ENCODE measurements around the gene THAP5. TPM values are rescaled to one million over a fixed set of nuclear protein-coding genes. Genes with fewer than 3 reads are reported as not detected.

The THAP5 gene
- total RNA-seq, 1 experiment from 2014 or later = 11.8 TPM

DNA sequence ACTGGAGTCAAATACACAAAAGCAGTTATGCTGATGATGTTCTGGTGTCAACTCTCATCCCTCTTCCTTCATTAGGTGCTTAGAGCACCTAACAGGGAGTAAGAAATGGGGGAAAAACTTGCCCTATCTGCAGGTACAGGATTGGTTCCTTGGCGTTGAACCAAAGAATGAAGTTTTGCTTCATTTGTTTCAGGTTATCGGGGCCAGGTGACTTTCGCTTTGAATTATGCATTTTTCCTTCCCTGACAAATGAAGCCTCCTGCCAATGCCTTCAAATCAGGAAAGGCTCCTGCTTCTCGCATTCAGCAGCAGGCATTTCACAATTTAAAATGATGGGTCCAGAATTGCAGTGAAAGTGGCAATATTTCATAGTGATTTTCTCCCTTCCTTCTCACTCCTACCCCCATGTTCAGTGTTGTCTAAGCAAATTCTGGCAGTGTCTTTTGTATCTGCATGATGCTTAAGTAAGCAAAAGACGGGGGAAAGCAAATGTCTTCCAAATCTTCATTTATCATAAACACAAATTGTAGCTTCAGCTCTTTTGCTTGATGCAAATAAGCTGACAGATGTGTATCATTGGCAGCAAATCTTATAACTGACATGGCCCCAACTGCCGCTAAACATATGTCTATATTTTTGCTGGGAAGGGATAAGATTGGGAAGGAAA lies 29.5 kb upstream of the THAP5 start:
- H3K36me3 ChIP-seq (ENCODE audit: low read depth, low read length) = no peaks in the 10 kb centered on the region
- no TSS peak for BruUV-seq (replicated peaks)
- intact Hi-C loops (cut with micrococcal nuclease) = no loop called here
- no peaks in the 10 kb centered on the region for H3F3A ChIP-seq (ENCODE audit: low read length, unreplicated experiment)
- ChIA-PET CTCF (no interaction called here), POLR2A (ENCODE audit: unreplicated experiment) (no interaction called here)
- no peak overlapping the region for H3K9ac ChIP-seq (ENCODE audit: low read length)
- DNase-seq = no peak
- no peak overlapping the region for H2AFZ ChIP-seq (ENCODE audit: low read length)
- H3K4me3 ChIP-seq (ENCODE audit: low read length) = no peak overlapping the region
- peaks cover 16% of the 10 kb centered on the region for H3K27me3 ChIP-seq (ENCODE audit: low read length)
- no peaks in the 10 kb centered on the region for H3K79me2 ChIP-seq (ENCODE audit: low read length)
- H3K4me1 ChIP-seq (ENCODE audit: insufficient read depth, low read length) = no peaks in the 10 kb centered on the region; the same call in 1 of the 2 replicates
- H4K20me1 ChIP-seq (ENCODE audit: low read length) = no peaks in the 10 kb centered on the region
- TF ChIP-seq EZH2phosphoT487 (IDR thresholded peaks at IDR 0.05; ENCODE audit: borderline replicate concordance, low read length) (no peak), EZH2 (IDR thresholded peaks at IDR 0.05; ENCODE audit: low read length, unreplicated experiment) (no peak)
- TF ChIP-seq, protein P1, sequence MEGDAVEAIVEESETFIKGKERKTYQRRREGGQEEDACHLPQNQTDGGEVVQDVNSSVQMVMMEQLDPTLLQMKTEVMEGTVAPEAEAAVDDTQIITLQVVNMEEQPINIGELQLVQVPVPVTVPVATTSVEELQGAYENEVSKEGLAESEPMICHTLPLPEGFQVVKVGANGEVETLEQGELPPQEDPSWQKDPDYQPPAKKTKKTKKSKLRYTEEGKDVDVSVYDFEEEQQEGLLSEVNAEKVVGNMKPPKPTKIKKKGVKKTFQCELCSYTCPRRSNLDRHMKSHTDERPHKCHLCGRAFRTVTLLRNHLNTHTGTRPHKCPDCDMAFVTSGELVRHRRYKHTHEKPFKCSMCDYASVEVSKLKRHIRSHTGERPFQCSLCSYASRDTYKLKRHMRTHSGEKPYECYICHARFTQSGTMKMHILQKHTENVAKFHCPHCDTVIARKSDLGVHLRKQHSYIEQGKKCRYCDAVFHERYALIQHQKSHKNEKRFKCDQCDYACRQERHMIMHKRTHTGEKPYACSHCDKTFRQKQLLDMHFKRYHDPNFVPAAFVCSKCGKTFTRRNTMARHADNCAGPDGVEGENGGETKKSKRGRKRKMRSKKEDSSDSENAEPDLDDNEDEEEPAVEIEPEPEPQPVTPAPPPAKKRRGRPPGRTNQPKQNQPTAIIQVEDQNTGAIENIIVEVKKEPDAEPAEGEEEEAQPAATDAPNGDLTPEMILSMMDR (conservative IDR thresholded peaks at IDR 0.05; ENCODE audit: low read depth, low read length) = no peak
- no peaks in the 10 kb centered on the region for H3K9me3 ChIP-seq (ENCODE audit: low read length)
- no peak for ATAC-seq
- no peaks in the 10 kb centered on the region for H3K9me2 ChIP-seq (replicated peaks; ENCODE audit: low read length)
- no peak overlapping the region for H3K27ac ChIP-seq (ENCODE audit: low read length)
- no peak overlapping the region for H3K4me2 ChIP-seq (ENCODE audit: low read length)

DNA sequence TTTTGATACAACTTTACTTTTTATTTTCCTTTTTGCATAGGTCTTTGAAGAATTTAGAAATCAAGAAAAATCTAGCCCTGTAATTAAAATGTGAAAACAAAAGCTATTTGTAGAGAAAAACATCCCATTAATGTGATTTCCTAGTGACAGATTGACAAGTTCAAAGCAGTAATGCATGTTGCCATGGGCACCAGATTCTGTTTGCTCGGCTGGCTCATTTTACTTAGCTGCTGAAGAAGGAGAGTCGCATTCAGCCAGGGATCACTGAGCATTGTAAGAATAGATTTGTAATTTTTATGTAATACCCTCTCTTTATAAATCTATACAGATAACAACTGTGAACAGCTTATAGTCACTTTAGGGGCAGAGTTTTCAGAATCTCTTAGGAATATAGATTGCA lies 28.6 kb upstream of the THAP5 start:
- H4K20me1 ChIP-seq (ENCODE audit: low read length) = no peaks in the 10 kb centered on the region
- H3F3A ChIP-seq (ENCODE audit: low read length, unreplicated experiment) = no peaks in the 10 kb centered on the region
- no peak overlapping the region for H3K4me3 ChIP-seq (ENCODE audit: low read length)
- H3K9me2 ChIP-seq (replicated peaks; ENCODE audit: low read length) = no peaks in the 10 kb centered on the region
- no peak overlapping the region for H3K9ac ChIP-seq (ENCODE audit: low read length)
- intact Hi-C loops (cut with micrococcal nuclease) = no loop called here
- H3K9me3 ChIP-seq (ENCODE audit: low read length) = no peaks in the 10 kb centered on the region
- TF ChIP-seq EZH2 (IDR thresholded peaks at IDR 0.05; ENCODE audit: low read length, unreplicated experiment) = no peak
- no peaks in the 10 kb centered on the region for H3K36me3 ChIP-seq (ENCODE audit: low read depth, low read length)
- no peaks in the 10 kb centered on the region for H3K4me1 ChIP-seq (ENCODE audit: insufficient read depth, low read length)
- H3K27ac ChIP-seq (ENCODE audit: low read length) = no peak overlapping the region
- ChIA-PET CTCF (no interaction called here), POLR2A (ENCODE audit: unreplicated experiment) (no interaction called here)
- no peak overlapping the region for H3K4me2 ChIP-seq (ENCODE audit: low read length)
- H2AFZ ChIP-seq (ENCODE audit: low read length) = no peak overlapping the region
- no peak for DNase-seq
- no peak for ATAC-seq
- H3K27me3 ChIP-seq (ENCODE audit: low read length) = peaks cover 16% of the 10 kb centered on the region
- H3K79me2 ChIP-seq (ENCODE audit: low read length) = no peaks in the 10 kb centered on the region
- no TSS peak for BruUV-seq (replicated peaks)

DNA sequence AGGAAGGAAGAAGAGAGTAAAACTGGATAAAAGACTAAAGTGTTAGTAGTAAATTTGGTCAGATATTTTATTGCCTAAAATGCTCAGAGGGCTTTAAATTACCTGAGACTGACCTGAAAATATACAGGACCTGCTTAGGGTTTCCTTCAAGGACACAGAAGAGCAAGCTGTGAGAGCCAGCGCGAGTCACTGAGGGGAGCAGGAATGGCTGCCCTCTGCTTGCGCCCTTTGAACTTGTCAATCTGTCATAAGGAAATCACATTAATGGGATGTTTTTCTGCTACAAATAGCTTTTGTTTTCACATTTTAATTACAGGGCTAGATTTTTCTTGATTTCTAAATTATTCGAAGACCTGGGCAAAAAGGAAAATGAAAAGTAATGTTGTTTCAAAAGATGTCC lies 27.1 kb upstream of the THAP5 start:
- H3K36me3 ChIP-seq (ENCODE audit: low read depth, low read length) = no peaks in the 10 kb centered on the region
- H3K27ac ChIP-seq (ENCODE audit: low read length) = no peak overlapping the region
- H2AFZ ChIP-seq (ENCODE audit: low read length) = no peak overlapping the region
- no TSS peak for BruUV-seq (replicated peaks)
- no peak for ATAC-seq
- DNase-seq = no peak
- H3K27me3 ChIP-seq (ENCODE audit: low read length) = peaks cover 16% of the 10 kb centered on the region
- no peaks in the 10 kb centered on the region for H3K9me2 ChIP-seq (replicated peaks; ENCODE audit: low read length)
- intact Hi-C loops (cut with micrococcal nuclease) = no loop called here
- CTCF ChIA-PET = no interaction called here
- H3F3A ChIP-seq (ENCODE audit: low read length, unreplicated experiment) = no peaks in the 10 kb centered on the region
- POLR2A ChIA-PET (ENCODE audit: unreplicated experiment) = no interaction called here
- no peaks in the 10 kb centered on the region for H3K9me3 ChIP-seq (ENCODE audit: low read length)
- no peaks in the 10 kb centered on the region for H4K20me1 ChIP-seq (ENCODE audit: low read length)
- H3K9ac ChIP-seq (ENCODE audit: low read length) = no peak overlapping the region
- TF ChIP-seq, protein P1 (conservative IDR thresholded peaks at IDR 0.05; ENCODE audit: low read depth, low read length) = no peak
- TF ChIP-seq EZH2 (IDR thresholded peaks at IDR 0.05; ENCODE audit: low read length, unreplicated experiment) (no peak), EZH2phosphoT487 (IDR thresholded peaks at IDR 0.05; ENCODE audit: borderline replicate concordance, low read length) (no peak)
- H3K4me1 ChIP-seq (ENCODE audit: insufficient read depth, low read length) = no peaks in the 10 kb centered on the region
- no peak overlapping the region for H3K4me3 ChIP-seq (ENCODE audit: low read length)
- no peaks in the 10 kb centered on the region for H3K79me2 ChIP-seq (ENCODE audit: low read length)
- no peak overlapping the region for H3K4me2 ChIP-seq (ENCODE audit: low read length)
